NT2/D1 (cell line): Measurements from ENCODE around the gene ACTA2.
"Not testable (repeated sequence)": the region's sequence is repeated elsewhere in the genome, so short reads cannot be mapped to it uniquely, and the experiment has no call there.

ENCODE experiments used
- DNase-seq: peaks from one replicate; pipeline ENCODE4 v3.0.0-alpha.2; 2011; ENCODE audit warnings: low read depth, low spot score
- H3K27me3 ChIP-seq: 2 replicates; pipeline ENCODE4 v1.6.0; 2011; ENCODE audit warnings: mild to moderate bottlenecking; ENCODE audit not compliant: insufficient read length, insufficient read depth
- H3K36me3 ChIP-seq: 2 replicates; pipeline ENCODE4 v1.6.1; 2011; ENCODE audit warnings: mild to moderate bottlenecking, low read length, mixed read lengths; ENCODE audit not compliant: insufficient read depth, insufficient read length
- H3K4me1 ChIP-seq: 2 replicates; pipeline ENCODE4 v1.5.1; 2011; ENCODE audit not compliant: insufficient read depth, insufficient read length
- H3K4me3 ChIP-seq: 2 replicates; pipeline ENCODE4 v1.5.1; 2011; ENCODE audit warnings: low read depth; ENCODE audit not compliant: insufficient read length
- H3K9ac ChIP-seq: 2 replicates; pipeline ENCODE4 v1.6.0; 2011; ENCODE audit warnings: low read depth; ENCODE audit not compliant: insufficient read length
- H3K9me3 ChIP-seq: 2 replicates; pipeline ENCODE4 v1.5.1; 2011; ENCODE audit warnings: mild to moderate bottlenecking, low read length; ENCODE audit not compliant: insufficient read depth
- SUZ12 ChIP-seq: IDR thresholded peaks from 2 replicates; pipeline ENCODE4 v1.6.1; 2011; ENCODE audit not compliant: insufficient read length, insufficient read depth; ENCODE audit errors: extremely low read depth
- YY1 ChIP-seq: IDR thresholded peaks from 2 replicates; pipeline ENCODE4 v1.6.1; 2011; ENCODE audit not compliant: insufficient read length, insufficient read depth
- ZNF274 ChIP-seq: IDR thresholded peaks from 2 replicates; pipeline ENCODE4 v1.6.1; 2011; ENCODE audit warnings: mild to moderate bottlenecking, low read depth, low read length

Gene ACTA2

GRCh38 chr10:88932539-88933256 is 19.9 kb downstream of the ACTA2 start:
- H3K27me3 ChIP-seq, result no peaks in the 10 kb centered on the region
- no peaks in the 10 kb centered on the region for H3K4me1 ChIP-seq
- H3K36me3 ChIP-seq, result no peaks in the 10 kb centered on the region
- no peak overlapping the region for H3K4me3 ChIP-seq
- no peak for TF ChIP-seq ZNF274
- TF ChIP-seq SUZ12, result no peak
- TF ChIP-seq YY1, result no peak
- no peak overlapping the region for H3K9ac ChIP-seq
- no peaks in the 10 kb centered on the region for H3K9me3 ChIP-seq
- peak; percentile 52 for DNase-seq

- not testable (repeated sequence) for H3K4me3 ChIP-seq, H3K4me1 ChIP-seq, H3K9ac ChIP-seq, H3K27me3 ChIP-seq, DNase-seq, H3K36me3 ChIP-seq, H3K9me3 ChIP-seq
Observed at GRCh38 chr10:88932029-88932428, 20.5 kb downstream of the ACTA2 start.

GRCh38 chr10:88931548-88931947 is 21.0 kb downstream of the ACTA2 start:
- DNase-seq, result no peak
- Histone ChIP-seq H3K9me3 (no peaks in the 10 kb centered on the region), H3K4me3 (no peak overlapping the region), H3K36me3 (no peaks in the 10 kb centered on the region), H3K4me1 (no peaks in the 10 kb centered on the region), H3K9ac (no peak overlapping the region), H3K27me3 (no peaks in the 10 kb centered on the region)
- TF ChIP-seq YY1, result no peak
- TF ChIP-seq SUZ12, result no peak
- TF ChIP-seq ZNF274, result no peak

- no peaks in the 10 kb centered on the region for H3K27me3 ChIP-seq
- TF ChIP-seq SUZ12, result no peak
- no peak for TF ChIP-seq YY1
- no peak for TF ChIP-seq ZNF274
Observed at GRCh38 chr10:88928254-88928653, 24.3 kb downstream of the ACTA2 start.

GRCh38 chr10:88927416-88927690 is 25.2 kb downstream of the ACTA2 start:
- no peaks in the 10 kb centered on the region for H3K27me3 ChIP-seq
- H3K9ac ChIP-seq, result no peak overlapping the region
- no peaks in the 10 kb centered on the region for H3K9me3 ChIP-seq
- DNase-seq, result no peak
- no peak for TF ChIP-seq YY1
- TF ChIP-seq SUZ12, result no peak
- no peak for TF ChIP-seq ZNF274
- no peak overlapping the region for H3K4me3 ChIP-seq
- no peaks in the 10 kb centered on the region for H3K36me3 ChIP-seq
- H3K4me1 ChIP-seq, result no peaks in the 10 kb centered on the region

More at GRCh38 chr10:88928254-88928653, 24.3 kb downstream of the ACTA2 start:
- no peaks in the 10 kb centered on the region for H3K4me1 ChIP-seq
- DNase-seq, result no peak
- no peak overlapping the region for H3K9ac ChIP-seq
- no peak overlapping the region for H3K4me3 ChIP-seq
- no peaks in the 10 kb centered on the region for H3K9me3 ChIP-seq
- no peaks in the 10 kb centered on the region for H3K36me3 ChIP-seq

- Histone ChIP-seq H3K9me3 (no peaks in the 10 kb centered on the region), H3K36me3 (no peaks in the 10 kb centered on the region), H3K9ac (no peak overlapping the region), H3K4me3 (no peak overlapping the region), H3K27me3 (no peaks in the 10 kb centered on the region), H3K4me1 (no peaks in the 10 kb centered on the region)
- TF ChIP-seq ZNF274, result no peak
- no peak for TF ChIP-seq YY1
- no peak for TF ChIP-seq SUZ12
- no peak for DNase-seq
Observed at GRCh38 chr10:88926566-88927415, 25.8 kb downstream of the ACTA2 start.

- H3K9me3 ChIP-seq, result no peaks in the 10 kb centered on the region
- DNase-seq, result no peak
- H3K27me3 ChIP-seq, result no peaks in the 10 kb centered on the region
- no peak for TF ChIP-seq ZNF274
- no peak for TF ChIP-seq SUZ12
- TF ChIP-seq YY1, result no peak
- H3K4me1 ChIP-seq, result no peaks in the 10 kb centered on the region
- no peak overlapping the region for H3K4me3 ChIP-seq
- H3K9ac ChIP-seq, result no peak overlapping the region
- no peaks in the 10 kb centered on the region for H3K36me3 ChIP-seq
Observed at GRCh38 chr10:88923520-88923919, 29.1 kb downstream of the ACTA2 start.

GRCh38 chr10:88922041-88922440 is 30.5 kb downstream of the ACTA2 start:
- Histone ChIP-seq H3K9ac (no peak overlapping the region), H3K4me1 (no peaks in the 10 kb centered on the region), H3K36me3 (no peaks in the 10 kb centered on the region), H3K4me3 (no peak overlapping the region), H3K9me3 (no peaks in the 10 kb centered on the region), H3K27me3 (no peaks in the 10 kb centered on the region)
- TF ChIP-seq ZNF274 (no peak), SUZ12 (no peak), YY1 (no peak)
- no peak for DNase-seq
